ENCODE results near the gene TAPT1. TPM values are rescaled to one million over a fixed set of nuclear protein-coding genes. Genes with fewer than 3 reads are reported as not detected.
"Not testable (repeated sequence)": the region's sequence is repeated elsewhere in the genome, so short reads cannot be mapped to it uniquely, and the experiment has no call there.

Gene TAPT1
- total RNA-seq, 1 experiment from 2014 or later, result 18.5 TPM

DNA sequence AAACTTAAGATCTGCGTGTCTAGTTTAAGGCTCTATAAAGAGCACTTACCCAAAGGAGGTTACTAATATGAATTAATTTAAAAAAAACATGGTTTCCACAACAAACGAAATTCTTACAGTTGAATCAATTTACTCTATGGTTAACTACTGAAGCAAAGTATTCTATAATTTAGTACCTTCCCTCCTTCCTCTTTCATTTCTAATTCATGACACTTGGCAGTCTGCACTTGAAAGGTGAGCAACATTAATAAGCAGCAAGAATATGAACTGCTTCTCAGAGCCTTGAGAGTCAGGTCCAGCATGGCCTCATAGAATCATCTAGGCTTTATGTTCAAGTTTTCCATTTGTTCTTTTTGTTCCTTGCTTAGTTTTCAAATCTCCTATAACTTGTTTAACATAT is 42.7 kb downstream of the TAPT1 start:
- no peak for DNase-seq (ENCODE audit: low read depth)

DNA sequence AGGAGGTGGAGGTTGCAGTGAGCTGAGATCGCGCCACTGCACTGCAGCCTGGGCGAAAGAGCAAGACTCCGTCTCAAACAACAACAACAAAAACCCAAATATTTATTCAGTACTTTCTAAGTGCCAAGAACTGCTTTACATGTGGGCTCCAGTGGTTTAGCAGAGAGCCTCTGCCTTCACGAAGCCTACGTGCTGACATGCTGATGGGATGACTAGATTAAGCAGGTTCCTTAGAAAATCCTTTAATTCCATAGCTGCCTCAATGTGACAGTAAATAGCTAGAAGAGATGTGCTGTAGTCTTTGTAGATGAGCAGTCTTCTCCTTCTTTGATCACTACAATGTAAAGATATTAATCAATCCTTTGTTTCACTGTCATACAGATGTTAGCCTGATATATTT is 49.6 kb downstream of the TAPT1 start:
- DNase-seq (ENCODE audit: low read depth), result no peak

GRCh38 chr4:16171831-16172230 is 54.4 kb downstream of the TAPT1 start:
- DNase-seq (ENCODE audit: low read depth), result no peak

DNA sequence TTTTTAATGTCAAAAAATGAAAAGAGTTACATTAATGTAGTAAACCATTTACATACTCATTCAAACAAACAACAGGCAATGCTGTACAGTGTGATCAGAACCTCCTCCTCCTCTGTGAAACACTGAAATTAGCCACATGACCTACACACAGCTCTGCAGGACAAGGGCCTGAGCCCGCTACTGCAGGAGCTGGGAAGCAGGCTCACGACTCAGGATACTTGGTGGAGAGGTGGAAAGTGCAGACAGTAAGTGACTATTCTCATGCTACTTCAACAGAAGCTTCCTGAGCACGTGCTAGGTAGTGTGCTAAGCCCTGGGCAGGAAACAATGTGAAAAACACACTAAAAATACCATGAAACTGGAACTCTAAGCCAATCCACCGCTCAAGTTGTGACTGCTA is 56.8 kb downstream of the TAPT1 start:
- no peak for DNase-seq (ENCODE audit: low read depth)

- no peak for DNase-seq (ENCODE audit: low read depth)
These were observed 57.4 kb downstream of the TAPT1 start for GRCh38 chr4:16168710-16169388.

GRCh38 chr4:16168144-16168543 is 58.1 kb downstream of the TAPT1 start:
- DNase-seq (ENCODE audit: low read depth), result no peak

GRCh38 chr4:16165931-16166330 is 60.3 kb downstream of the TAPT1 start:
- DNase-seq (ENCODE audit: low read depth), result no peak

- DNase-seq (ENCODE audit: low read depth), result no peak
These were observed 63.4 kb downstream of the TAPT1 start for GRCh38 chr4:16162891-16163290.

GRCh38 chr4:16161851-16162408 is 64.3 kb downstream of the TAPT1 start:
- DNase-seq (ENCODE audit: low read depth), result no peak

- no peak for DNase-seq (ENCODE audit: low read depth)
These were observed 65.8 kb downstream of the TAPT1 start for GRCh38 chr4:16160457-16160856.

GRCh38 chr4:16159286-16159685 is 67.0 kb downstream of the TAPT1 start:
- no peak for DNase-seq (ENCODE audit: low read depth)

DNA sequence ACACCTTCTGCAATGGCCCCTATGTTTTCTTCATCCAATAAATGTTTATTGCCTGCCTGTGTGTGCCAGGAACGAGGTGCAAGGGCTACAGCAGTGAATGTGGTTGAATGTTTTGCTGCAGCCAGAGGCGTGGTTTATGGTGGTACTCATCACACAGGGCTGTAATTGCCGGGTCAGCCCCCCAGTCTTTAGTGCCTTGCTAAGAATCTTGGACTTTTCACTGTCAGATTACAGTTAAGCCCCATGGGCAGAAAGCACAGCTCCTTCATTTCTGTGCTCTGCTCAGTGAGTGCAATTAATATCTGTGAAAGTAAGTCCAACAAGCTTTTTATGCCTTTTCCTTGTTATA is 67.8 kb downstream of the TAPT1 start:
- DNase-seq (ENCODE audit: low read depth), result no peak

GRCh38 chr4:16157609-16158503 is 68.4 kb downstream of the TAPT1 start:
- DNase-seq (ENCODE audit: low read depth), result no peak

GRCh38 chr4:16155528-16156169 is 70.6 kb downstream of the TAPT1 start:
- DNase-seq (ENCODE audit: low read depth), result no peak

- DNase-seq (ENCODE audit: low read depth), result no peak
These were observed 71.8 kb downstream of the TAPT1 start for GRCh38 chr4:16154451-16154850.

- peak; percentile 43 for DNase-seq (ENCODE audit: low read depth)
These were observed 75.6 kb downstream of the TAPT1 start for GRCh38 chr4:16150716-16151115.

DNA sequence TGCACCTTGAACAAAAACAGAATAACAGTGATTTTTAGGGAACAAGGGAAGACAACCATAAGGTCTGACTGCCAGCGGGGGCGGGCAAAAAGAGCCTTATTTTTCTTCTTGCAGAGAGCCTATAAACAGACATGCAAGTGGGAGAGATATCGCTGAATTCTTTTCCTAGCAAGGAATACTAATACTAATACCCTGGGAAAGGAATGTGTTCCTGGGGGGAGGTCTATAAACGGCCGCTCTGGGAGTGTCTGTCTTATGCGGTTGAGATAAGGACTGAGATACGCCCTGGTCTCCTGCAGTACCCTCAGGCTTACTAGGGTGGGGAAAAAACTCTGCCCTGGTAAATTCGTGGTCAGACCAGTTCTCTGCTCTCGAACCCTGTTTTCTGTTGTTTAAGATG is 81.4 kb downstream of the TAPT1 start:
- DNase-seq (ENCODE audit: low read depth), result not testable (repeated sequence)

GRCh38 chr4:16142598-16143310 is 83.5 kb downstream of the TAPT1 start:
- no peak for DNase-seq (ENCODE audit: low read depth)

GRCh38 chr4:16140879-16141249 is 85.4 kb downstream of the TAPT1 start:
- peak; percentile 99 for DNase-seq (ENCODE audit: low read depth)

- peak; percentile 17 for DNase-seq (ENCODE audit: low read depth)
These were observed 85.9 kb downstream of the TAPT1 start for GRCh38 chr4:16140231-16140878.

Data from M059J (cell line).